SK-N-SH (cell line): ENCODE measurements around the gene CFAP299. TPM values are rescaled to one million over a fixed set of nuclear protein-coding genes. Genes with fewer than 3 reads are reported as not detected.

Source experiments
- CTCF ChIA-PET: fragments of 300-600, 350-600 bp; formaldehyde crosslinking; extraction: SDS; loops from one replicate; lab custom pipeline; 2021; lab: Yijun Ruan, JAX
- POLR2A ChIA-PET: fragments of 350-600 bp; sonication (Branson Sonifier 250); formaldehyde crosslinking; extraction: SDS; loops from one replicate; lab custom pipeline; 2020; ENCODE audit warnings: antibody characterized with exemption, inconsistent platforms; lab: Yijun Ruan, JAX
- DNase-seq: peaks from one replicate; pipeline ENCODE4 v3.0.0; 2012
- H2AFZ ChIP-seq: fragments of 200-600 bp; sonication (generic); 2 replicates; pipeline ENCODE4 v1.8.1; 2016; ENCODE audit warnings: antibody characterized with exemption, mild to moderate bottlenecking, low read depth
- H3F3A ChIP-seq: fragments of 200-600 bp; sonication (generic); replicated peaks from 2 replicates; pipeline ENCODE3; 2016; ENCODE audit warnings: antibody characterized with exemption, mild to moderate bottlenecking; ENCODE audit not compliant: insufficient read depth
- H3K27ac ChIP-seq, 2 experiments: fragments of 200-500 bp in 1 of 2; fragments of 200-600 bp in 1 of 2; sonication (Bioruptor generic) in 1 of 2; sonication (generic), shearing (Covaris generic) in 1 of 2; 2 replicates each; pipeline versions ENCODE4 v1.5.1 to v1.6.1; 2014 to 2016; ENCODE audit warnings: low read depth in 2 of 2, inconsistent platforms in 1 of 2, low read length in 1 of 2, mild to moderate bottlenecking in 1 of 2, mixed read lengths in 1 of 2
- H3K27me3 ChIP-seq: fragments of 200-600 bp; sonication (generic), shearing (Covaris generic); 2 replicates; pipeline ENCODE4 v1.6.1; 2016; ENCODE audit warnings: mixed run types; ENCODE audit not compliant: insufficient read depth
- H3K36me3 ChIP-seq, 2 experiments: fragments of 200-500 bp in 1 of 2; fragments of 200-600 bp in 1 of 2; sonication (Bioruptor generic) in 1 of 2; sonication (generic) in 1 of 2; replicated peaks in 1 of 2; 2 replicates each; pipeline versions ENCODE3 to v1.5.1; 2014 to 2016; ENCODE audit warnings: low read length in 1 of 2, mild to moderate bottlenecking in 1 of 2; ENCODE audit not compliant: insufficient read depth in 2 of 2, control insufficient read depth in 1 of 2
- H3K4me1 ChIP-seq, 2 experiments: fragments of 200-500 bp in 1 of 2; fragments of 200-600 bp in 1 of 2; sonication (Bioruptor generic) in 1 of 2; sonication (generic), shearing (Covaris generic) in 1 of 2; 2 replicates each; pipeline versions ENCODE4 v1.5.1 to v1.6.1; 2014 to 2016; ENCODE audit warnings: low read depth in 1 of 2, low read length in 1 of 2, mixed run types in 1 of 2; ENCODE audit not compliant: insufficient read depth in 2 of 2, control insufficient read depth in 1 of 2
- H3K4me2 ChIP-seq: fragments of 200-600 bp; sonication (generic), shearing (Covaris generic); 2 replicates; pipeline ENCODE4 v1.6.1; 2017; ENCODE audit warnings: mixed run types
- H3K4me3 ChIP-seq, 2 experiments: fragments of 200-500 bp in 1 of 2; fragments of 200-600 bp in 1 of 2; sonication (Bioruptor generic) in 1 of 2; sonication (generic), shearing (Covaris generic) in 1 of 2; 2 replicates each; pipeline versions ENCODE4 v1.5.1 to v1.8.1; 2014 to 2016; ENCODE audit warnings: low read depth in 2 of 2, inconsistent platforms in 1 of 2, low read length in 1 of 2, mild to moderate bottlenecking in 1 of 2, mixed read lengths in 1 of 2, moderate library complexity in 1 of 2
- H3K79me2 ChIP-seq: fragments of 200-600 bp; sonication (generic); 2 replicates; pipeline ENCODE4 v1.8.1; 2017; ENCODE audit warnings: mild to moderate bottlenecking; ENCODE audit not compliant: insufficient read depth
- H3K9ac ChIP-seq: fragments of 200-600 bp; sonication (generic); 2 replicates; pipeline ENCODE4 v1.6.1; 2017; ENCODE audit warnings: mixed run types
- H3K9me2 ChIP-seq: fragments of 200-600 bp; sonication (generic); 2 replicates; pipeline ENCODE4 v1.6.1; 2017; ENCODE audit warnings: mixed run types
- H3K9me3 ChIP-seq: fragments of 200-600 bp; sonication (generic); 2 replicates; pipeline ENCODE4 v1.6.1; 2017; ENCODE audit warnings: mixed run types, mild to moderate bottlenecking, moderate library complexity
- H4K20me1 ChIP-seq: fragments of 200-600 bp; sonication (generic); 2 replicates; pipeline ENCODE4 v1.6.1; 2017; ENCODE audit warnings: mild to moderate bottlenecking, mixed run types; ENCODE audit not compliant: insufficient read depth
- CTCF ChIP-seq: fragments of 200-600 bp; sonication (generic); IDR thresholded peaks from 2 replicates; pipeline ENCODE4 v1.6.1; 2017; ENCODE audit warnings: antibody characterized with exemption, mild to moderate bottlenecking, moderate library complexity
- ELF1 ChIP-seq: IDR thresholded peaks from 2 replicates; pipeline ENCODE4 v1.4.0; 2012
- EP300 ChIP-seq, 2 experiments: IDR thresholded peaks; 2 replicates each; pipeline versions ENCODE4 v1.4.0 to v1.6.1; 2012; ENCODE audit warnings: borderline replicate concordance in 1 of 2, low read depth in 1 of 2, low read length in 1 of 2
- FOSL2 ChIP-seq: IDR thresholded peaks from 2 replicates; pipeline ENCODE4 v1.4.0; 2012; ENCODE audit warnings: low read depth, mild to moderate bottlenecking, moderate library complexity, borderline replicate concordance
- GABPA ChIP-seq: IDR thresholded peaks from 2 replicates; pipeline ENCODE4 v1.4.0; 2012; ENCODE audit warnings: low read depth, mild to moderate bottlenecking
- GATA2 ChIP-seq: sonication (generic); formaldehyde crosslinking; IDR thresholded peaks from 2 replicates; pipeline ENCODE4 v1.5.0; 2020; ENCODE audit warnings: mild to moderate bottlenecking, missing genetic modification reagents
- MAX ChIP-seq: IDR thresholded peaks from 2 replicates; pipeline ENCODE4 v1.4.0; 2012; ENCODE audit warnings: low read depth
- MEF2A ChIP-seq: IDR thresholded peaks from 2 replicates; pipeline ENCODE4 v1.4.0; 2012; ENCODE audit warnings: low read depth, borderline replicate concordance
- NFIC ChIP-seq: IDR thresholded peaks from 2 replicates; pipeline ENCODE4 v1.4.0; 2012; ENCODE audit warnings: borderline replicate concordance
- NRF1 ChIP-seq: IDR thresholded peaks from 2 replicates; pipeline ENCODE4 v1.6.1; 2012; ENCODE audit warnings: low read depth, mild to moderate bottlenecking, low read length
- RAD21 ChIP-seq: IDR thresholded peaks from 2 replicates; pipeline ENCODE4 v1.6.1; 2012; ENCODE audit warnings: mild to moderate bottlenecking, low read length
- RCOR1 ChIP-seq: fragments of 150-350 bp; IDR thresholded peaks from 2 replicates; pipeline ENCODE4 v1.6.1; 2017; ENCODE audit warnings: antibody characterized with exemption, low read length
- REST ChIP-seq: IDR thresholded peaks from 2 replicates; pipeline ENCODE4 v1.6.1; 2012; ENCODE audit warnings: mild to moderate bottlenecking, low read depth, low read length, moderate library complexity
- RXRA ChIP-seq: IDR thresholded peaks from 2 replicates; pipeline ENCODE4 v1.4.0; 2012; ENCODE audit warnings: low read depth, mild to moderate bottlenecking, borderline replicate concordance
- TCF12 ChIP-seq: IDR thresholded peaks from 2 replicates; pipeline ENCODE4 v1.4.0; 2012
- YY1 ChIP-seq: IDR thresholded peaks from 2 replicates; pipeline ENCODE4 v1.4.0; 2012; ENCODE audit warnings: low read depth, mild to moderate bottlenecking
- WGBS: methylation state at CpG from one replicate; pipeline ENCODE4 v1.1.6; 2017; ENCODE audit warnings: low lambda C conversion rate; 5-methylcytosine and 5-hydroxymethylcytosine counted together
- polyA plus RNA-seq, 3 experiments: library from polyadenylated mRNA; depleted of rRNA; stranded (reverse); fragments of >200 nt; gene quantifications; 2 replicates each; pipeline ENCODE4 v1.2.3, GENCODE V29; 2012

CFAP299 gene
- polyA plus RNA-seq, 1 of the 3 experiments (the other 2 are of a cell fraction), result 1.2 TPM

GRCh38 chr4:80710748-80711451 lies 375.4 kb downstream of the CFAP299 start (continued):
- TF ChIP-seq MAX (no peak), ELF1 (no peak), GABPA (no peak), GATA2 (CRISPR knock-in tag) (no peak), TCF12 (no peak), NFIC (no peak), EP300 (IDR thresholded peaks at IDR 0.05; ENCODE audit: borderline replicate concordance in 1 of 2, low read depth in 1 of 2, low read length in 1 of 2) (no peak)

- Histone ChIP-seq H3K9me2 (no peaks in the 10 kb centered on the region), H3K4me1 (no peaks in the 10 kb centered on the region), H3K27ac (no peak overlapping the region), H3K79me2 (no peaks in the 10 kb centered on the region), H3K9ac (no peak overlapping the region), H3K27me3 (no peaks in the 10 kb centered on the region), H2AFZ (no peak overlapping the region), H4K20me1 (no peaks in the 10 kb centered on the region), H3K4me3 (no peak overlapping the region), H3K4me2 (no peak overlapping the region), H3K36me3 (no peaks in the 10 kb centered on the region), H3K9me3 (no peaks in the 10 kb centered on the region), H3F3A (no peaks in the 10 kb centered on the region)
- POLR2A ChIA-PET, result no interaction called here
- no peak for DNase-seq
- CTCF ChIA-PET, result interaction anchor here (1.0 kb wide), 1 partner anchor 78 kb away, joined by 3 read pairs; no protein-coding TSS in a partner anchor
- no peak for TF ChIP-seq RCOR1
- no peak for TF ChIP-seq YY1
- TF ChIP-seq EP300 (IDR thresholded peaks at IDR 0.05; ENCODE audit: borderline replicate concordance in 1 of 2, low read depth in 1 of 2, low read length in 1 of 2), result no peak
- no peak for TF ChIP-seq MAX
- TF ChIP-seq NRF1, result no peak
- no peak for TF ChIP-seq RAD21
- 53% methylated on average over 1 of the region's 1 CpG for WGBS
Measured at GRCh38 chr4:80711956-80712355, 376.4 kb downstream of the CFAP299 start.

GRCh38 chr4:80713409-80713808 lies 377.9 kb downstream of the CFAP299 start:
- Histone ChIP-seq H3K9ac (no peak overlapping the region), H3K27ac (no peak overlapping the region), H3K27me3 (no peaks in the 10 kb centered on the region), H3K79me2 (no peaks in the 10 kb centered on the region; the same call in 1 of the 2 replicates), H3K4me3 (no peak overlapping the region), H3K36me3 (no peaks in the 10 kb centered on the region), H3K4me2 (no peak overlapping the region), H3K9me3 (no peaks in the 10 kb centered on the region), H3F3A (no peaks in the 10 kb centered on the region), H3K4me1 (no peaks in the 10 kb centered on the region), H3K9me2 (no peaks in the 10 kb centered on the region), H4K20me1 (no peaks in the 10 kb centered on the region), H2AFZ (no peak overlapping the region)
- no peak for DNase-seq
- ChIA-PET CTCF (no interaction called here), POLR2A (no interaction called here)
- TF ChIP-seq MEF2A (no peak), NRF1 (no peak), RXRA (no peak), CTCF (no peak), FOSL2 (no peak), REST (no peak)
- 0% methylated on average over 1 of the region's 1 CpG for WGBS
